ENCODE measurements around the gene GPR162. TPM values are rescaled to one million over a fixed set of nuclear protein-coding genes. Genes with fewer than 3 reads are reported as not detected.

Gene GPR162
- total and polyA plus RNA-seq, 10 of the 15 experiments (the other 5 are each of a cell fraction or from before 2014, with no cell fraction given), result not detected

DNA sequence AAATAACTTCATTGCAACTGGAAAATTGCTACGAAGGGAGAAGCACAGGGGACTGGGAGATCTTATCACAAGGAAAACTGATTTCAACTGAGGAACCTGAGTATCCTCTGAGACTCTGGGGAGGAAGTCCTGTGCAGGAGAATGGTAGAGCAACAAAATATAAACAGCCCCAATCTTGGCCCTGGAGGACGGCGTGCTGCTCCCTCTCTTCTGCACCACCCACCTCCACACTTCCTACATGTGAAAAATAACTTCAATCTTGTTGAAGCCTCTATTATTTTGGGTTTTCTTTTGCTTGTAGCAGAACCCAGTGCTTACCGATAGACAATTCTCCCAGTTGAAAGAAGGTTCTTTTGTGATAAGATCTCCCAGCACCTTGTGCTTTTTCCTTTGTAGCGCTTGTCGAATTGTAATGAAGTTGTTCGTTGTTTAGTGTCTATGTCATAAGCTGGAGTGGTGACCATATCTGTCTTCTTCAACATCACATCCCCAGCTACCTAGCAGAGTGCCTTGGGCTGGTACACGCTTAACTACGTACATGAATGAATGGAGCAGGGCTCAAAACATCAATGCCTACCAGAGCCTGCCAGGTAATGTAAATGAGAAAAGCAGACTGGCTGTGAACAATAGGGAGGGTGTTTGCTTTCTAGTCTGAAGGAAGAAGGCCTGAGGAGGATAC is 35.1 kb upstream of the GPR162 start:
- H3K9me3 ChIP-seq (replicated peaks; ENCODE audit: control insufficient read depth, insufficient read depth, low read length), result no peaks in the 10 kb centered on the region
- H3K36me3 ChIP-seq (ENCODE audit: control insufficient read depth in 2 of 2, insufficient read depth in 2 of 2, low read length in 1 of 2), result no peaks in the 10 kb centered on the region
- H2AFZ ChIP-seq (ENCODE audit: control insufficient read depth, low read depth, low read length), result no peak overlapping the region
- 0 out of 2 replicates have a peak, but pooled peaks cover 2% of the 10 kb centered on the region for H3K4me1 ChIP-seq (ENCODE audit: control insufficient read depth, insufficient read depth, low read length)
- POLR2A ChIA-PET, result interaction anchor here (0.5 to 0.8 kb wide), 3 partner anchors 22 to 174 kb away, joined by 3 to 7 read pairs (median 3); no protein-coding TSS in a partner anchor
- in situ Hi-C loops (cut with MboI), result no loop called here
- H3K9ac ChIP-seq (ENCODE audit: control insufficient read depth, insufficient read depth, low read length), result no peak overlapping the region
- TF ChIP-seq, protein P1, sequence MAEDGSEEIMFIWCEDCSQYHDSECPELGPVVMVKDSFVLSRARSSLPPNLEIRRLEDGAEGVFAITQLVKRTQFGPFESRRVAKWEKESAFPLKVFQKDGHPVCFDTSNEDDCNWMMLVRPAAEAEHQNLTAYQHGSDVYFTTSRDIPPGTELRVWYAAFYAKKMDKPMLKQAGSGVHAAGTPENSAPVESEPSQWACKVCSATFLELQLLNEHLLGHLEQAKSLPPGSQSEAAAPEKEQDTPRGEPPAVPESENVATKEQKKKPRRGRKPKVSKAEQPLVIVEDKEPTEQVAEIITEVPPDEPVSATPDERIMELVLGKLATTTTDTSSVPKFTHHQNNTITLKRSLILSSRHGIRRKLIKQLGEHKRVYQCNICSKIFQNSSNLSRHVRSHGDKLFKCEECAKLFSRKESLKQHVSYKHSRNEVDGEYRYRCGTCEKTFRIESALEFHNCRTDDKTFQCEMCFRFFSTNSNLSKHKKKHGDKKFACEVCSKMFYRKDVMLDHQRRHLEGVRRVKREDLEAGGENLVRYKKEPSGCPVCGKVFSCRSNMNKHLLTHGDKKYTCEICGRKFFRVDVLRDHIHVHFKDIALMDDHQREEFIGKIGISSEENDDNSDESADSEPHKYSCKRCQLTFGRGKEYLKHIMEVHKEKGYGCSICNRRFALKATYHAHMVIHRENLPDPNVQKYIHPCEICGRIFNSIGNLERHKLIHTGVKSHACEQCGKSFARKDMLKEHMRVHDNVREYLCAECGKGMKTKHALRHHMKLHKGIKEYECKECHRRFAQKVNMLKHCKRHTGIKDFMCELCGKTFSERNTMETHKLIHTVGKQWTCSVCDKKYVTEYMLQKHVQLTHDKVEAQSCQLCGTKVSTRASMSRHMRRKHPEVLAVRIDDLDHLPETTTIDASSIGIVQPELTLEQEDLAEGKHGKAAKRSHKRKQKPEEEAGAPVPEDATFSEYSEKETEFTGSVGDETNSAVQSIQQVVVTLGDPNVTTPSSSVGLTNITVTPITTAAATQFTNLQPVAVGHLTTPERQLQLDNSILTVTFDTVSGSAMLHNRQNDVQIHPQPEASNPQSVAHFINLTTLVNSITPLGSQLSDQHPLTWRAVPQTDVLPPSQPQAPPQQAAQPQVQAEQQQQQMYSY (CRISPR knock-in tag; IDR thresholded peaks at IDR 0.05), result no peak
- TF ChIP-seq, protein P2, sequence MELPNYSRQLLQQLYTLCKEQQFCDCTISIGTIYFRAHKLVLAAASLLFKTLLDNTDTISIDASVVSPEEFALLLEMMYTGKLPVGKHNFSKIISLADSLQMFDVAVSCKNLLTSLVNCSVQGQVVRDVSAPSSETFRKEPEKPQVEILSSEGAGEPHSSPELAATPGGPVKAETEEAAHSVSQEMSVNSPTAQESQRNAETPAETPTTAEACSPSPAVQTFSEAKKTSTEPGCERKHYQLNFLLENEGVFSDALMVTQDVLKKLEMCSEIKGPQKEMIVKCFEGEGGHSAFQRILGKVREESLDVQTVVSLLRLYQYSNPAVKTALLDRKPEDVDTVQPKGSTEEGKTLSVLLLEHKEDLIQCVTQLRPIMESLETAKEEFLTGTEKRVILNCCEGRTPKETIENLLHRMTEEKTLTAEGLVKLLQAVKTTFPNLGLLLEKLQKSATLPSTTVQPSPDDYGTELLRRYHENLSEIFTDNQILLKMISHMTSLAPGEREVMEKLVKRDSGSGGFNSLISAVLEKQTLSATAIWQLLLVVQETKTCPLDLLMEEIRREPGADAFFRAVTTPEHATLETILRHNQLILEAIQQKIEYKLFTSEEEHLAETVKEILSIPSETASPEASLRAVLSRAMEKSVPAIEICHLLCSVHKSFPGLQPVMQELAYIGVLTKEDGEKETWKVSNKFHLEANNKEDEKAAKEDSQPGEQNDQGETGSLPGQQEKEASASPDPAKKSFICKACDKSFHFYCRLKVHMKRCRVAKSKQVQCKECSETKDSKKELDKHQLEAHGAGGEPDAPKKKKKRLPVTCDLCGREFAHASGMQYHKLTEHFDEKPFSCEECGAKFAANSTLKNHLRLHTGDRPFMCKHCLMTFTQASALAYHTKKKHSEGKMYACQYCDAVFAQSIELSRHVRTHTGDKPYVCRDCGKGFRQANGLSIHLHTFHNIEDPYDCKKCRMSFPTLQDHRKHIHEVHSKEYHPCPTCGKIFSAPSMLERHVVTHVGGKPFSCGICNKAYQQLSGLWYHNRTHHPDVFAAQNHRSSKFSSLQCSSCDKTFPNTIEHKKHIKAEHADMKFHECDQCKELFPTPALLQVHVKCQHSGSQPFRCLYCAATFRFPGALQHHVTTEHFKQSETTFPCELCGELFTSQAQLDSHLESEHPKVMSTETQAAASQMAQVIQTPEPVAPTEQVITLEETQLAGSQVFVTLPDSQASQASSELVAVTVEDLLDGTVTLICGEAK (IDR thresholded peaks at IDR 0.05; ENCODE audit: borderline replicate concordance), result no peak
- no peak for TF ChIP-seq NR2C2 (IDR thresholded peaks at IDR 0.05; ENCODE audit: borderline replicate concordance, control insufficient read depth, insufficient read length, low read depth)
- FAIRE-seq (no peak), ATAC-seq (no peak), DNase-seq (ENCODE audit: low read depth, low spot score) (no peak)
- H3K4me3 ChIP-seq, result no peak overlapping the region
- H3K79me2 ChIP-seq (ENCODE audit: control insufficient read depth, insufficient read depth, low read length), result no peaks in the 10 kb centered on the region
- CTCF ChIA-PET, result interaction anchor here (0.6 to 0.7 kb wide), 2 partner anchors 26 to 34 kb away, joined by 3 read pairs; no protein-coding TSS in a partner anchor
- RAD21 ChIA-PET (ENCODE audit: unreplicated experiment), result interaction anchor here (1.0 kb wide), 1 partner anchor 27 kb away, joined by 4 read pairs; no protein-coding TSS in a partner anchor
- no peak overlapping the region for H3K4me2 ChIP-seq (ENCODE audit: control insufficient read depth, insufficient read depth)
- SMC1A ChIA-PET (ENCODE audit: uncharacterized antibody, unreplicated experiment), result interaction anchor here (0.9 to 1.1 kb wide), 2 partner anchors 9 to 10 kb away, joined by 3 to 4 read pairs; no protein-coding TSS in a partner anchor
- no peaks in the 10 kb centered on the region for H4K20me1 ChIP-seq (ENCODE audit: control insufficient read depth, insufficient read depth)
- intact Hi-C loops (cut with micrococcal nuclease; ENCODE audit: unreplicated experiment), result no loop called here
- H3K27ac ChIP-seq (ENCODE audit: control insufficient read depth, insufficient read depth), result no peak overlapping the region
- no peaks in the 10 kb centered on the region for H3K27me3 ChIP-seq (replicated peaks in 1 of 2; ENCODE audit: control insufficient read depth in 2 of 2, insufficient read depth in 2 of 2, low read length in 1 of 2)
- WGBS (ENCODE audit: insufficient coverage, insufficient replicate concordance, low lambda C conversion rate, missing lambda C conversion rate), result 89% methylated on average over 9 of the region's 9 CpGs
- no TSS peak for BruUV-seq (replicated peaks)

Measured in GM12878 (cell line).